Pancreas (tissue), 10 donors: ENCODE results near the gene RAD51AP1. TPM values are rescaled to one million over a fixed set of nuclear protein-coding genes. Genes with fewer than 3 reads are reported as not detected.
A peak's percentile ranks its signal among the peaks of the same experiment; 100 is the strongest.

ENCODE experiments used
- ATAC-seq, 4 donors: fragments of 200-7000 bp; cut with Tn5 transposase; one replicate each; pipeline versions ENCODE4 v1.8.0 to v1.9.1; 2020; ENCODE audit warnings: mild to moderate bottlenecking in 4 of 4, moderate library complexity in 4 of 4
- DNase-seq, 6 donors: peaks; one replicate each; pipeline ENCODE4 v3.0.0-alpha.2; 2020
- FAIRE-seq: peaks from 2 replicates; lab custom pipeline; 2012; peaks lifted over from hg19 to GRCh38; lab: Jason Lieb, UNC
- H3K27ac ChIP-seq, 4 donors: fragments of 200-600 bp; sonication (generic); 1 replicate in 3 of 4; 2 replicates in 1 of 4; pipeline versions ENCODE4 v1.5.0 to v1.8.0; 2020
- H3K27me3 ChIP-seq, 4 donors: fragments of 200-600 bp; one replicate each; pipeline ENCODE4 v1.8.0; 2021
- H3K36me3 ChIP-seq, 3 donors: fragments of 200-600 bp; sonication (generic) in 1 of 3; one replicate each; pipeline versions ENCODE4 v1.5.0 to v1.8.0; 2020 to 2021
- H3K4me1 ChIP-seq, 3 donors: fragments of 200-600 bp; one replicate each; pipeline ENCODE4 v1.8.0; 2021
- H3K4me3 ChIP-seq, 4 donors: fragments of 200-600 bp; sonication (generic) in 2 of 4; one replicate each; pipeline versions ENCODE4 v1.5.0 to v1.8.0; 2020 to 2021
- H3K9me3 ChIP-seq, 4 donors: fragments of 200-600 bp; one replicate each; pipeline ENCODE4 v1.8.0; 2021
- WGBS, 2 donors: extraction: QIAGEN DNeasy Blood & Tissue Kit; methylation state at CpG; one replicate each; pipeline ENCODE4 v1.1.7; 2013; 5-methylcytosine and 5-hydroxymethylcytosine counted together
- intact Hi-C, 3 donors: fragments of 100-400 bp; cut with DNase I; formaldehyde crosslinking; loops; one replicate each; pipeline versions ENCODE4 v1.11.1 to v1.14.2; 2022
- polyA plus RNA-seq, 2 donors: library from polyadenylated mRNA; stranded (reverse); fragments of 200-250 nt; gene quantifications; one replicate each; pipeline ENCODE4 v1.2.3, GENCODE V29; 2013
- total RNA-seq, 6 donors: library from RNA; stranded (reverse); fragmentation: NEBNext Ultra II Directional in 4 of 6; extraction: Animal tissue kit (Norgen Biotek cat#: 25700) in 4 of 6; gene quantifications; one replicate each; pipeline versions ENCODE4 v1.2.1 to v1.2.4, GENCODE V29; 2021 to 2023
- TF ChIP-seq, protein P1 (sequence below), 4 donors: fragments of 200-600 bp; sonication (generic) in 3 of 4; IDR thresholded peaks; one replicate each; pipeline versions ENCODE4 v1.5.0 to v1.8.0; 2021; ENCODE audit warnings: antibody characterized with exemption in 4 of 4
- donor health status: healthy with polysubstance abuse.
- donor health status: DM: no; HTN: no; CAD: no; lungs with moderate emphysema.
- donor health status: DM: no; HTN: no; CAD: no.
- donor health status: control.
- donor health status: control.
- donor health status: Bipolar disorder and iron deficiency.
- donor health status: DM: yes; HTN: yes; CAD: no.
- donor health status: DM: no; HTN: no; CAD: no.
- donor health status: DM: no; HTN: no; CAD: no.
- donor health status: DM: yes; HTN: yes; CAD: no.

The RAD51AP1 gene
- total and polyA plus RNA-seq, 8 donors, result 0.11 to 1.7 (median 0.93) TPM; not detected in 1

DNA sequence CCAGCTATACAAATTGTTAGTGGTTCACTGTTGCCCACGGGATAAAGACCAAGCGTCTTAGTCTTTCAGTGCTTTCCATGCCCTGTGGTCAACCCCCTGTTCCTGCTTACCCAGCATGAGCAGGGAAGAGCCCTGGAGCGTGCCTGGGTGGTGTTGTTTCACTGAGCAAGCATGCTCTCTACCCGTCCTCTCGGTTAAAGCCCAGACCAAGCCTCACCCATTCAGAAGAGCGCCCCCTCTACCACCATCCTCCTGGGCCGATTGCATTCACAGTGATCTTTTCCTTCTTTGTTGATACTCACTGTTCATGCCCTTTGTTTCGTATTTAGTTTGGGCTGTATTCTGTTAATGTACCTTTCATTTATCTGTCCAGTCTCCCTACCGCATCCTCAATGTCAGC is 48.4 kb downstream of the RAD51AP1 start:
- no peaks in the 10 kb centered on the region for H3K27me3 ChIP-seq
- H3K36me3 ChIP-seq, result no peaks in the 10 kb centered on the region
- H3K27ac ChIP-seq, result no peak overlapping the region
- WGBS, 2 donors, result 40 to 43% methylated on average over 9 of the region's 9 CpGs
- H3K9me3 ChIP-seq, result no peaks in the 10 kb centered on the region
- DNase-seq (no peak), ATAC-seq (no peak), FAIRE-seq (no peak)
- intact Hi-C loops, result no loop called here
- H3K4me3 ChIP-seq, result no peak overlapping the region
- H3K4me1 ChIP-seq, result no peaks in the 10 kb centered on the region
- TF ChIP-seq, protein P1, sequence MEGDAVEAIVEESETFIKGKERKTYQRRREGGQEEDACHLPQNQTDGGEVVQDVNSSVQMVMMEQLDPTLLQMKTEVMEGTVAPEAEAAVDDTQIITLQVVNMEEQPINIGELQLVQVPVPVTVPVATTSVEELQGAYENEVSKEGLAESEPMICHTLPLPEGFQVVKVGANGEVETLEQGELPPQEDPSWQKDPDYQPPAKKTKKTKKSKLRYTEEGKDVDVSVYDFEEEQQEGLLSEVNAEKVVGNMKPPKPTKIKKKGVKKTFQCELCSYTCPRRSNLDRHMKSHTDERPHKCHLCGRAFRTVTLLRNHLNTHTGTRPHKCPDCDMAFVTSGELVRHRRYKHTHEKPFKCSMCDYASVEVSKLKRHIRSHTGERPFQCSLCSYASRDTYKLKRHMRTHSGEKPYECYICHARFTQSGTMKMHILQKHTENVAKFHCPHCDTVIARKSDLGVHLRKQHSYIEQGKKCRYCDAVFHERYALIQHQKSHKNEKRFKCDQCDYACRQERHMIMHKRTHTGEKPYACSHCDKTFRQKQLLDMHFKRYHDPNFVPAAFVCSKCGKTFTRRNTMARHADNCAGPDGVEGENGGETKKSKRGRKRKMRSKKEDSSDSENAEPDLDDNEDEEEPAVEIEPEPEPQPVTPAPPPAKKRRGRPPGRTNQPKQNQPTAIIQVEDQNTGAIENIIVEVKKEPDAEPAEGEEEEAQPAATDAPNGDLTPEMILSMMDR (IDR thresholded peaks at IDR 0.05), result no peak

DNA sequence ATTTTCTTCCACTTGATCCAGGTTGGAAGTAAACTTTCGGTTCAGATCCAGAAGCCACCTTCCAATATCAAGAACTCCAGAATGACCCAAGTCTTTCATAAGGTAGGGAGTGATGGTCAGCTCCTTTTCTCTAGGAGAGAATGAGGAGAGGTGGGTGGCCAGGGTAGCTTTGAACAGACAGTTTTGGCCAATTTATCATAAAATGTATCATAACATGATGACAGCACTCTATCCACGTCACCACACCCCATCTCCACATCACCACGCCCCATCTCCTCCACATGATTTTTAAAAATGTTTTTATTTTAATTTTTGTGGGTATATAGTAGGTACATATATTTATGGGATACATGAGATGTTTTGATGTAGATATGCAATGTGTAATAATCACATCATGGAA is 50.2 kb downstream of the RAD51AP1 start:
- 91 to 95% methylated on average over 3 of the region's 3 CpGs for WGBS, 2 donors
- Histone ChIP-seq H3K27ac (no peak overlapping the region), H3K4me1 (no peaks in the 10 kb centered on the region), H3K4me3 (no peak overlapping the region), H3K36me3 (no peaks in the 10 kb centered on the region), H3K27me3 (no peaks in the 10 kb centered on the region), H3K9me3 (no peaks in the 10 kb centered on the region)
- TF ChIP-seq, protein P1 (IDR thresholded peaks at IDR 0.05), result no peak
- DNase-seq (no peak), FAIRE-seq (no peak), ATAC-seq (no peak)
- intact Hi-C loops, result no loop called here

DNA sequence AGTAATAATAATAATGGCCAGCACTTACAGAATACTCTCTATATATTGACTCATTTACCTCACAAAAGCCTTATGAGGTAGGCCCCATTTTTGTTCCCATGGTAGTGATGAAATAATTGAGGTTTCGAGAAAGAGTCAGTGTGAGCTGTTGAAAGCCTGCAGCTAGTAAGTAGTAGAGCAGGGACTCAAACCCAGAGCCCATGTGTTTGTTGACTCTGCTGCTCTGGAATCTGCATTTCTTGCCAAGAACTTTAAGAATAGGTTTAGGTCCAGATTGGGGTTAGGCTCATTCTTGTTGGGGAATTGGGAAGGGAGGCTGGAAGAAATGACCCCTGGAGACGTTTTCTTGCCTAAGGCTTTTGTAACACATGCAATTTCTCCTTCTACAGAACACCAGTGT is 51.3 kb downstream of the RAD51AP1 start:
- Histone ChIP-seq H3K9me3 (no peaks in the 10 kb centered on the region), H3K4me1 (no peaks in the 10 kb centered on the region), H3K27me3 (no peaks in the 10 kb centered on the region), H3K4me3 (no peak overlapping the region), H3K36me3 (no peaks in the 10 kb centered on the region), H3K27ac (no peak overlapping the region)
- 47 to 64% methylated on average over 2 of the region's 2 CpGs for whole genome bisulfite sequencing, 2 donors
- DNase-seq, result no peak
- TF ChIP-seq, protein P1 (IDR thresholded peaks at IDR 0.05), result no peak
- ATAC-seq, result peak in 1 of 4 donors; percentile 29
- intact Hi-C loops, result no loop called here
- FAIRE-seq, result no peak

DNA sequence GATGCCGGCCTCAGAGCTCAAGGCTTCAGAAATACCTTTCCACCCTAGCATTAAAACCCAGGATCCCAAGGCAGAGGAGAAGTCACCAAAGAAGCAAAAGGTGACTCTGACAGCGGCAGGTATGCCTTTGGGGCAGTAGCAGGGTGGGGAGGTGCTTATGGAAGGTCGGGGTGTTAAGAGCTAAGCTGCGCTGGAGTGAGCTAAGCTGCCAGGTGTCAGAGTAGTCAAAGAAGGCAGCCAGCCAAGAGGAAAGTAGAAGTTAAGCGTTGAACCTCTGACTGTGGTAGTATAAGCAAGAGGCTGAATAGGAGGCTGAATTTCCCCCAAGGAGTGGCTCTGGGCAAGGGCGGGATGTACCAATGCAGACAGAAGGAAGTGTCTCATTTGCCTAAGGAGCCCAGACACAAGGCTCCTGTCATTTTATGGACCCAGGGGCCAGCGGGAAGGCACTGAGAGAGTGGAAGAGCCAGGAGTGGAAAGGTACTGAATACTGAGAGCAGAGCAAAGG is 52.5 kb downstream of the RAD51AP1 start:
- DNase-seq (no peak), FAIRE-seq (no peak), ATAC-seq (no peak)
- Histone ChIP-seq H3K4me3 (no peak overlapping the region), H3K27me3 (no peaks in the 10 kb centered on the region), H3K36me3 (no peaks in the 10 kb centered on the region), H3K9me3 (no peaks in the 10 kb centered on the region), H3K4me1 (no peaks in the 10 kb centered on the region), H3K27ac (no peak overlapping the region)
- intact Hi-C loops, result no loop called here
- 61 to 65% methylated on average over 7 of the region's 7 CpGs for WGBS, 2 donors
- TF ChIP-seq, protein P1 (IDR thresholded peaks at IDR 0.05), result no peak

DNA sequence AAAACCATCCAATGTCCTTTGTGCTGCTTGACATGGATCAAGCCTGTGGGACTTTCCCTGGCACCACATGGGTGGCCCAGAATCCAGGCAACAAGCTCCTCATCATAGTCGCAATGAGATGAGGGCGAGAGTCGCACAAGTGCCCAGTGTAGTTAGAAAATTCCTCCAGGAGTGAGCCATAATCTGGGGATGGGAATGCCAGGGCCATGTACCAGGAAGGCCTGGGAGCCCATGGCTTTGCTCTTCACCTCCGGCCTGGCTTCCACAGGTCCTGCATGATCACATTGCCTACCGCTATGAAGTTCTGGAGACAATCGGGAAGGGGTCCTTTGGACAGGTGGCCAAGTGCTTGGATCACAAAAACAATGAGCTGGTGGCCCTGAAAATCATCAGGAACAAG is 57.2 kb downstream of the RAD51AP1 start:
- TF ChIP-seq, protein P1 (IDR thresholded peaks at IDR 0.05), result no peak
- Histone ChIP-seq H3K4me3 (no peak overlapping the region), H3K9me3 (no peaks in the 10 kb centered on the region), H3K27me3 (no peaks in the 10 kb centered on the region), H3K4me1 (no peaks in the 10 kb centered on the region), H3K36me3 (no peaks in the 10 kb centered on the region), H3K27ac (no peak overlapping the region)
- no peak for DNase-seq
- 83 to 88% methylated on average over 6 of the region's 6 CpGs for WGBS, 2 donors
- intact Hi-C loops, result no loop called here
- no peak for FAIRE-seq
- ATAC-seq, result no peak
